ENCODE results near the gene SALL4.

SALL4 gene

GRCh38 chr20:51733070-51733469, 69.3 kb downstream of the SALL4 start:
- POLR2A ChIA-PET: no interaction called here

More at GRCh38 chr20:51733070-51733469, 69.3 kb downstream of the SALL4 start:
- no peak overlapping the region for H3K27ac ChIP-seq (ENCODE audit: extremely low read depth, low read depth, low read length)
- H3K4me1 ChIP-seq (ENCODE audit: control insufficient read depth, insufficient read depth, low read length): peaks cover 11% of the 10 kb centered on the region
- H3K36me3 ChIP-seq (ENCODE audit: control insufficient read depth in 2 of 2, insufficient read depth in 1 of 2, low read length in 2 of 2): no peaks in the 10 kb centered on the region
- no peak overlapping the region for H3K4me3 ChIP-seq (ENCODE audit: low read depth, low read length)
- no peaks in the 10 kb centered on the region for H3K9me3 ChIP-seq (ENCODE audit: control insufficient read depth, insufficient read depth, low read depth, low read length)
- CTCF ChIA-PET: no interaction called here
- TF ChIP-seq ZNF449 (tag by site-specific recombination; IDR thresholded peaks at IDR 0.05) (no peak), ATF2 (tag by site-specific recombination; IDR thresholded peaks at IDR 0.05; ENCODE audit: low read depth) (no peak), ZNF76 (tag by site-specific recombination; IDR thresholded peaks at IDR 0.05; ENCODE audit: borderline replicate concordance, low read depth) (no peak), ZNF24 (tag by site-specific recombination; IDR thresholded peaks at IDR 0.05) (no peak), ZNF624 (tag by site-specific recombination; IDR thresholded peaks at IDR 0.05) (no peak), ZNF112 (tag by site-specific recombination; IDR thresholded peaks at IDR 0.05) (no peak), ZSCAN4 (tag by site-specific recombination; IDR thresholded peaks at IDR 0.05) (no peak), ZNF792 (tag by site-specific recombination; IDR thresholded peaks at IDR 0.05) (no peak), ZNF423 (tag by site-specific recombination; IDR thresholded peaks at IDR 0.05) (no peak), KLF7 (tag by site-specific recombination; IDR thresholded peaks at IDR 0.05; ENCODE audit: borderline replicate concordance) (no peak), ZNF473 (tag by site-specific recombination; IDR thresholded peaks at IDR 0.05) (no peak), ZNF548 (tag by site-specific recombination; IDR thresholded peaks at IDR 0.05) (no peak), ZNF404 (tag by site-specific recombination; IDR thresholded peaks at IDR 0.05) (no peak), ZBTB26 (tag by site-specific recombination; optimal IDR thresholded peaks at IDR 0.05) (no peak), ZNF768 (tag by site-specific recombination; IDR thresholded peaks at IDR 0.05) (no peak), PRDM2 (tag by site-specific recombination; IDR thresholded peaks at IDR 0.05; ENCODE audit: borderline replicate concordance) (no peak), ZNF610 (tag by site-specific recombination; IDR thresholded peaks at IDR 0.05; ENCODE audit: borderline replicate concordance) (no peak), ZNF571 (tag by site-specific recombination; IDR thresholded peaks at IDR 0.05) (no peak), ZNF174 (tag by site-specific recombination; IDR thresholded peaks at IDR 0.05) (no peak)

Data from HEK293 (cell line).